Psoas muscle (tissue), 8 donors: Measurements from ENCODE around the gene CD2BP2. TPM values are rescaled to one million over a fixed set of nuclear protein-coding genes. Genes with fewer than 3 reads are reported as not detected.

ENCODE experiments used
- ATAC-seq, 4 donors: fragments of 200-7000 bp; cut with Tn5 transposase; one replicate each; pipeline ENCODE4 v1.9.1; 2020; ENCODE audit warnings: moderate library complexity in 3 of 4, mild to moderate bottlenecking in 2 of 4
- DNase-seq, 2 donors: peaks; one replicate each; pipeline ENCODE4 v3.0.0-alpha.2; 2020
- H3K27ac ChIP-seq: fragments of 200-600 bp; one replicate; pipeline ENCODE4 v1.8.0; 2022
- H3K27me3 ChIP-seq, 3 donors: fragments of 200-600 bp in 1 of 3; one replicate each; pipeline versions ENCODE4 v1.6.1 to v1.8.0; 2013 to 2022; ENCODE audit warnings: low read length in 2 of 3, mild to moderate bottlenecking in 2 of 3, moderate library complexity in 1 of 3; ENCODE audit not compliant: insufficient read depth in 3 of 3
- H3K36me3 ChIP-seq, 2 donors: fragments of 200-600 bp in 1 of 2; one replicate each; pipeline versions ENCODE4 v1.6.1 to v1.8.0; 2013 to 2022; ENCODE audit warnings: low read depth in 1 of 2, mild to moderate bottlenecking in 1 of 2, moderate library complexity in 1 of 2; ENCODE audit not compliant: insufficient read depth in 1 of 2
- H3K4me1 ChIP-seq: fragments of 200-600 bp; one replicate; pipeline ENCODE4 v1.8.0; 2022
- H3K4me3 ChIP-seq: fragments of 200-600 bp; one replicate; pipeline ENCODE4 v1.8.0; 2022; ENCODE audit warnings: mild to moderate bottlenecking
- H3K9me3 ChIP-seq: fragments of 200-600 bp; one replicate; pipeline ENCODE4 v1.8.0; 2022
- WGBS, 3 donors: extraction: QIAGEN DNeasy Blood & Tissue Kit; methylation state at CpG; one replicate each; pipeline versions ENCODE4 v1.1.6 to v1.1.7; 2013; 5-methylcytosine and 5-hydroxymethylcytosine counted together
- intact Hi-C, 2 donors: fragments of 100-400 bp; cut with DNase I; formaldehyde crosslinking; loops; one replicate each; pipeline versions ENCODE4 v1.11.0 to v1.14.2; 2022
- polyA plus RNA-seq, 3 donors: library from polyadenylated mRNA; stranded (reverse); fragments of 200-250 nt; gene quantifications; one replicate each; pipeline ENCODE4 v1.2.3, GENCODE V29; 2013
- total RNA-seq, 4 donors: library from RNA; stranded (reverse); fragmentation: NEBNext Ultra II Directional in 2 of 4; extraction: Animal tissue kit (Norgen Biotek cat#: 25700) in 2 of 4; gene quantifications; one replicate each; pipeline versions ENCODE4 v1.2.1 to v1.2.4, GENCODE V29; 2021 to 2023
- TF ChIP-seq, protein P1 (sequence below): fragments of 200-600 bp; IDR thresholded peaks from one replicate; pipeline ENCODE4 v1.8.0; 2022; ENCODE audit warnings: antibody characterized with exemption
- donor health status: healthy with polysubstance abuse.
- donor health status: DM: no; HTN: no; CAD: no; lungs with moderate emphysema.
- donor health status: Bipolar disorder and iron deficiency.
- donor health status: healthy.
- donor health status: DM: yes; HTN: yes; CAD: no.
- donor health status: DM: no; HTN: no; CAD: no.
- donor health status: DM: no; HTN: no; CAD: no.
- donor health status: DM: yes; HTN: yes; CAD: no.

Gene CD2BP2
- total and polyA plus RNA-seq, 7 donors: 31.0 to 65.0 (median 55.6) TPM

DNA sequence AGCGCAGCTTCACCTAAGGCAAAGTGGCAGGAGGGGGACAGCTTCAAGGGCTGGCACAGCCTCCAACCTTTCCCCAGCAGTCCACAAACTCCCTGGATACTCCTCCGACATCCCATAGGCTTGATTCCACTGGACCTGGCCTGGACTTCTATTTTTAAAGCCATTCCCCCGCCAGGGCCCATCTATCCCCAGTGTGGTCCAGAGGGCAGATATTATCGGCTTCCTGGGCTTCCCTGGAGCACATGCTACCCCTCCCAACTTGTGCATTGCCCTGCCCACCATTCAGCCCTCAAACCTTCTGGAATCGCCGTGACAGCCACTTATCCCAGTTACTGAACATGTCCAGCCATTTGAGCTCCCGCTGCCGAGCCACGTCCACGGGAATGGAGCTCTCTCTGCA is 10.1 kb upstream of the CD2BP2 start:
- ATAC-seq (no peak), DNase-seq (no peak)
- Histone ChIP-seq H3K4me3 (no peak overlapping the region), H3K4me1 (peaks cover 22% of the 10 kb centered on the region), H3K27me3 (no peaks in the 10 kb centered on the region), H3K36me3 (peaks cover 0 to 64% of the 10 kb centered on the region in 2 donors), H3K27ac (no peak overlapping the region), H3K9me3 (no peaks in the 10 kb centered on the region)
- WGBS, 3 donors: 59 to 72% (median 62%) methylated on average over 10 of the region's 10 CpGs
- TF ChIP-seq, protein P1, sequence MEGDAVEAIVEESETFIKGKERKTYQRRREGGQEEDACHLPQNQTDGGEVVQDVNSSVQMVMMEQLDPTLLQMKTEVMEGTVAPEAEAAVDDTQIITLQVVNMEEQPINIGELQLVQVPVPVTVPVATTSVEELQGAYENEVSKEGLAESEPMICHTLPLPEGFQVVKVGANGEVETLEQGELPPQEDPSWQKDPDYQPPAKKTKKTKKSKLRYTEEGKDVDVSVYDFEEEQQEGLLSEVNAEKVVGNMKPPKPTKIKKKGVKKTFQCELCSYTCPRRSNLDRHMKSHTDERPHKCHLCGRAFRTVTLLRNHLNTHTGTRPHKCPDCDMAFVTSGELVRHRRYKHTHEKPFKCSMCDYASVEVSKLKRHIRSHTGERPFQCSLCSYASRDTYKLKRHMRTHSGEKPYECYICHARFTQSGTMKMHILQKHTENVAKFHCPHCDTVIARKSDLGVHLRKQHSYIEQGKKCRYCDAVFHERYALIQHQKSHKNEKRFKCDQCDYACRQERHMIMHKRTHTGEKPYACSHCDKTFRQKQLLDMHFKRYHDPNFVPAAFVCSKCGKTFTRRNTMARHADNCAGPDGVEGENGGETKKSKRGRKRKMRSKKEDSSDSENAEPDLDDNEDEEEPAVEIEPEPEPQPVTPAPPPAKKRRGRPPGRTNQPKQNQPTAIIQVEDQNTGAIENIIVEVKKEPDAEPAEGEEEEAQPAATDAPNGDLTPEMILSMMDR: no peak
- intact Hi-C loops: no loop called here

DNA sequence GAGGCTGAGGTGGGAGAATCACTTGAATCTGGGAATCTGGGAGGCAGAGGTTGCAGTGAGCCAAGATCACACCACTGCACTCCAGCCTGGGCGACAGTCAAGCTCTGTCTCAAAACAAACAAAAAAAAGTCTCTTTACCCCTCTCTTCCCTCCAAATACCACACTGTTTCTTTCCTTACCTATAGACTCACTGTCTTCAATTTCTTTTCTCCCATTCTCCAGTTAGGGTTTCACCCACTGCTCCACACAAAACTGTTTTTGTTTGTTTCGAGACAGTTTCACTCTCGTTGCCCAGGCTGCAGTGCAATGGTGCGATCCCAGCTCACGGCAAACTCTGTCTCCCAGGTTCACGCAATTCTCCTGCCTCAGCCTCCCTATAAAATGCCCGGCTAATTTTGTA is 6.1 kb upstream of the CD2BP2 start:
- intact Hi-C loops: no loop called here
- Histone ChIP-seq H3K27me3 (no peaks in the 10 kb centered on the region), H3K27ac (no peak overlapping the region), H3K36me3 (peaks cover 0 to 92% of the 10 kb centered on the region in 2 donors), H3K4me3 (no peak overlapping the region), H3K4me1 (peaks cover 10% of the 10 kb centered on the region), H3K9me3 (no peaks in the 10 kb centered on the region)
- TF ChIP-seq, protein P1: no peak
- DNase-seq: no peak
- no peak for ATAC-seq
- 94 to 97% (median 97%) methylated on average over 7 of the region's 7 CpGs for WGBS, 3 donors

- H3K27me3 ChIP-seq: no peaks in the 10 kb centered on the region
- H3K9me3 ChIP-seq: no peaks in the 10 kb centered on the region
- H3K36me3 ChIP-seq: peaks cover 0 to 78% of the 10 kb centered on the region in 2 donors
- ATAC-seq: no peak
- H3K27ac ChIP-seq: no peak overlapping the region
- DNase-seq: no peak
- WGBS, 3 donors: 82 to 83% (median 83%) methylated on average over 6 of the region's 6 CpGs
- peaks cover 15% of the 10 kb centered on the region for H3K4me1 ChIP-seq
- intact Hi-C loops: no loop called here
- no peak overlapping the region for H3K4me3 ChIP-seq
- TF ChIP-seq, protein P1: no peak
Measured at GRCh38 chr16:30359871-30360170, 4.7 kb upstream of the CD2BP2 start.

DNA sequence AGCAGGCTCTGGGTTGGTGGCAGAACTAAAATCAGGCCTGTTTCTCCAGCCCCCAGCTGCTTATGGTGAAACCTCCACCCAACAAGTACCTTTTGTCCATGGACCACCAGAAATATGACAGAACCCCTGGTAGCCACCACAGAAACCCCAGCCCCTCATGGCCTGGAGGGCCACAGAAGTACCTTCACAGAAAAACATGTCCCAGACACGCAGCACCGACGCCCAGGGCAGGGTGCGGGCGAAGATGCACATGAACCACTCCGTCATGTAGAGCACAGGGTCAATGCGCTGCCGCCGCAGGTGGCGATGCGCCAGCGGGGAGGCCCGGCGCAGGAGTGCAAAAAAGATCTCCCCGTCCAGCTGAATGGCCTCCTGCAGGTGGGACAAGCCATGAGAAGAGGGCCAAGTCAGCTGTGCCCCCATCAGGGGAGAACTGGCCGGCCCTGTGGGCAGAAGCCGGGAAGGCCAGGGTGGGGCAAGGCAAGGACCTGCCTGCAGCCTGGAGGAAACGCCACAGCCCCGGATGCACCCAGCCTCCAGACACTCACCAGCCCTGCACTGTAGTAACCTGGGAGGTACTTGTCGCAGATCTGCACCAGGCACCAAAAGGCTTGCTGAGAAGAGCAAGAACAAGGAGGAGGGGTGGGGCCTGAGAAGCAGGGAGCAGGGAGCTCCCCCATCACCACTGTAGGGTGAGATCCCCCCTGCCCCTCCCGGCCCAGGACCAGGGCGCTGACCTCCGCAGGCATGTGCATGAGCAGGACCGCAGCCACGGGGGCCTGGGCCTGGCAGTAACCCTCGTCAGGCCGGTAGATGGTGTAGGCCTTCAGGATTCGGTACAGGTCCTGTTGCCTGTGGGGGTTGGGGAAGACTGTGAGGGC is 4.1 kb upstream of the CD2BP2 start:
- TF ChIP-seq, protein P1: no peak
- intact Hi-C loops: no loop called here
- H3K27ac ChIP-seq: no peak overlapping the region
- no peaks in the 10 kb centered on the region for H3K27me3 ChIP-seq
- WGBS, 3 donors: 81 to 88% (median 85%) methylated on average over 28 of the region's 28 CpGs
- H3K9me3 ChIP-seq: no peaks in the 10 kb centered on the region
- no peak for DNase-seq
- no peak for ATAC-seq
- H3K4me1 ChIP-seq: peaks cover 19% of the 10 kb centered on the region
- no peak overlapping the region for H3K4me3 ChIP-seq
- H3K36me3 ChIP-seq: peaks cover 0 to 72% of the 10 kb centered on the region in 2 donors

- no peak overlapping the region for H3K4me3 ChIP-seq
- peaks cover 26% of the 10 kb centered on the region for H3K4me1 ChIP-seq
- H3K27me3 ChIP-seq: no peaks in the 10 kb centered on the region
- ATAC-seq (no peak), DNase-seq (no peak)
- H3K9me3 ChIP-seq: no peaks in the 10 kb centered on the region
- TF ChIP-seq, protein P1: no peak
- H3K36me3 ChIP-seq: peaks cover 0 to 69% of the 10 kb centered on the region in 2 donors
- intact Hi-C loops: no loop called here
- no peak overlapping the region for H3K27ac ChIP-seq
- WGBS, 3 donors: 88 to 90% (median 90%) methylated on average over 9 of the region's 9 CpGs
Measured at GRCh38 chr16:30358577-30358936, 3.4 kb upstream of the CD2BP2 start.
